GM21390 (cell line): ENCODE data around the gene INTS12.

Experiments
- ATAC-seq: cut with Tn5 transposase; IDR thresholded peaks from one replicate; pipeline ENCODE4 v1.9.1; 2021; ENCODE audit not compliant: unreplicated experiment

INTS12 gene

GRCh38 chr4:105633241-105633640 is 75.2 kb downstream of the INTS12 start:
- ATAC-seq: no peak
